C4-2B (cell line): ENCODE results near the gene ANKRD61.

Experiments
- H3K27ac ChIP-seq: fragments of 450-650 bp; 2 replicates; pipeline ENCODE4 v1.5.1; 2017
- ZFX ChIP-seq: fragments of 450-650 bp; IDR thresholded peaks from 2 replicates; pipeline ENCODE4 v1.6.1; 2017
- TF ChIP-seq, protein P1 (sequence below): fragments of 450-650 bp; conservative IDR thresholded peaks from 2 replicates; pipeline ENCODE4 v1.5.1; 2017; ENCODE audit warnings: mild to moderate bottlenecking

ANKRD61 gene

GRCh38 chr7:6012355-6013104 is 18.6 kb upstream of the ANKRD61 start:
- TF ChIP-seq, protein P1, sequence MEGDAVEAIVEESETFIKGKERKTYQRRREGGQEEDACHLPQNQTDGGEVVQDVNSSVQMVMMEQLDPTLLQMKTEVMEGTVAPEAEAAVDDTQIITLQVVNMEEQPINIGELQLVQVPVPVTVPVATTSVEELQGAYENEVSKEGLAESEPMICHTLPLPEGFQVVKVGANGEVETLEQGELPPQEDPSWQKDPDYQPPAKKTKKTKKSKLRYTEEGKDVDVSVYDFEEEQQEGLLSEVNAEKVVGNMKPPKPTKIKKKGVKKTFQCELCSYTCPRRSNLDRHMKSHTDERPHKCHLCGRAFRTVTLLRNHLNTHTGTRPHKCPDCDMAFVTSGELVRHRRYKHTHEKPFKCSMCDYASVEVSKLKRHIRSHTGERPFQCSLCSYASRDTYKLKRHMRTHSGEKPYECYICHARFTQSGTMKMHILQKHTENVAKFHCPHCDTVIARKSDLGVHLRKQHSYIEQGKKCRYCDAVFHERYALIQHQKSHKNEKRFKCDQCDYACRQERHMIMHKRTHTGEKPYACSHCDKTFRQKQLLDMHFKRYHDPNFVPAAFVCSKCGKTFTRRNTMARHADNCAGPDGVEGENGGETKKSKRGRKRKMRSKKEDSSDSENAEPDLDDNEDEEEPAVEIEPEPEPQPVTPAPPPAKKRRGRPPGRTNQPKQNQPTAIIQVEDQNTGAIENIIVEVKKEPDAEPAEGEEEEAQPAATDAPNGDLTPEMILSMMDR, result no peak
- no peak for TF ChIP-seq ZFX
- H3K27ac ChIP-seq, result peak overlapping the region; percentile 13; the same call in 1 of the 2 replicates

DNA sequence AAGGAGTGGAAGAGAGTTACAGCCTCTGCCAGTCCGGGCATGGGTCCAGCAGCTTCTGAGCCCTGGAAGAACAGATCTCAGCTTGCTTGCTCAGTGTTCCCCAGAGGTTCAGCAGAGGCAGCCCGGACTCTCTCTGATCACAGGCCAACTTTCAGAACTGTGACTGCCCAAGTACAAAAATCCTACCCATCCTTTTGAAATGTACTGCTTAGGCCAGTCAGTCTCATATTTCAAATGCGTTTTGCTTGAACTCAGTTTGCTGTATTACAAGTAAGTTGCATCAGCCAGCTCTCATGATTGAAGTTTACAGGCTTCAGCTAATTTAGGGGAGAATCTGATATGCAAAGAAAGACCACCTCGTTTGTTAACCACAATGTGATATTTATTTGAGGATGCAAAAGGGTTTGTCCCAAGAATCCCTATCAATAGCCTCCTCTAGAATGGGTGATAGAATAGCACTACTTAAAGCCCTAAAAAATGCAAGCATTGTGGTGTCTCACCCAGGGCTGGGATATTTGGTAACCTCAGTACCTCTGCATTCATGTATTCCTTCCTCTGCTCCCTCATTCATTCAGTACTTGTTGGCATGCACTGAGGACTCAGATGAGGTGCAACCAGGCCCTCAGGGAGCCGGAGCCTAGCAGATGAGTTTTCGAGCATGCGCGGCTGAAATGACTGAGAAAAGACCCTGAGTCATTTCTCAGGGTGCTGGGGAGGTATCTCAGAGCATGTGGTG is 15.1 kb upstream of the ANKRD61 start:
- TF ChIP-seq ZFX, result no peak
- TF ChIP-seq, protein P1, result no peak
- peak overlapping the region; percentile 40 for H3K27ac ChIP-seq

DNA sequence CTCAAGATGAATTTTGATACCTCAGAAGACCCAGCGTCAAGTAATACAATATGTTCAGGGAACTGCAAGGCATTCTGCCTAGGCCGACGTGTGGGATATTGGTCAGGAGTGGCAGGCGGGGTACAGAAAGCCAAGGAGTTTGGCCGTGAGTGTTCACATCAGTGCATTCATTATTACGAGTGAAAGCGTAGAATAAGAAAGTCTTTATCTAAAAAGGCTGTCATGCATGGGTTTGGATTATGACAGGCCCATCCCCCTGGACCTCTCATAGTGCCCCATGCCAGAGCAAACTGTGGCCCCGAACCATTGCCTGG is 14.6 kb upstream of the ANKRD61 start:
- H3K27ac ChIP-seq, result peak overlapping the region; percentile 40
- TF ChIP-seq, protein P1, result no peak

GRCh38 chr7:6020371-6021286 is 10.5 kb upstream of the ANKRD61 start:
- TF ChIP-seq ZFX, result no peak
- TF ChIP-seq, protein P1, result no peak
- peak overlapping the region; percentile 28; the same call in 1 of the 2 replicates for H3K27ac ChIP-seq

- H3K27ac ChIP-seq, result no peak overlapping the region
- TF ChIP-seq ZFX, result no peak
- TF ChIP-seq, protein P1, result no peak
These were observed 8.5 kb upstream of the ANKRD61 start for GRCh38 chr7:6022707-6023106.

- H3K27ac ChIP-seq, result no peak overlapping the region
- TF ChIP-seq, protein P1, result no peak
- no peak for TF ChIP-seq ZFX
These were observed 7.2 kb upstream of the ANKRD61 start for GRCh38 chr7:6023974-6024435.
